Kidney capillary endothelial cell (primary cell): Measurements from ENCODE around the gene STIP1.
A peak's percentile ranks its signal among the peaks of the same experiment; 100 is the strongest.

ENCODE experiments used
- DNase-seq: peaks from one replicate; pipeline ENCODE4 v3.0.0-alpha.2; 2018; ENCODE audit warnings: low spot score

STIP1 gene

GRCh38 chr11:64223001-64223651 is 37.2 kb downstream of the STIP1 start:
- no peak for DNase-seq

GRCh38 chr11:64224151-64224890 is 38.4 kb downstream of the STIP1 start:
- DNase-seq, result no peak

- no peak for DNase-seq
Observed at GRCh38 chr11:64224891-64225607, 39.1 kb downstream of the STIP1 start.

GRCh38 chr11:64225608-64226506 is 39.9 kb downstream of the STIP1 start, which contains the start of the genes NUDT22 and TRPT1:
TSS of gene NUDT22 (plus strand) at chr11:64226274. CDS start at chr11:64226653, 379 bp downstream.
TSS of gene TRPT1 (minus strand) at chr11:64226186. CDS start at chr11:64225860, 326 bp downstream.
- DNase-seq, result peak; percentile 78

GRCh38 chr11:64226507-64227051 is 40.6 kb downstream of the STIP1 start:
- no peak for DNase-seq

GRCh38 chr11:64227405-64227956 is 41.5 kb downstream of the STIP1 start:
- DNase-seq, result no peak

- no peak for DNase-seq
Observed at GRCh38 chr11:64229090-64229743, 43.2 kb downstream of the STIP1 start.

- DNase-seq, result no peak
Observed at GRCh38 chr11:64229744-64230170, 43.8 kb downstream of the STIP1 start.

- DNase-seq, result peak; percentile 74
Observed at GRCh38 chr11:64230171-64230984, 44.4 kb downstream of the STIP1 start, which contains the start of gene DNAJC4. TSS of gene DNAJC4 (plus strand) at chr11:64230548. CDS start at chr11:64230855, 307 bp downstream.

GRCh38 chr11:64230985-64231365 is 45.0 kb downstream of the STIP1 start:
- DNase-seq, result no peak

GRCh38 chr11:64231546-64231945 is 45.6 kb downstream of the STIP1 start:
- DNase-seq, result no peak

- no peak for DNase-seq
Observed at GRCh38 chr11:64232182-64232966, 46.4 kb downstream of the STIP1 start.

- DNase-seq, result no peak
Observed at GRCh38 chr11:64232967-64233315, 47.0 kb downstream of the STIP1 start.

GRCh38 chr11:64233913-64234586 is 48.1 kb downstream of the STIP1 start, which contains the start of gene VEGFB:
TSS of gene VEGFB (plus strand) at chr11:64234584. CDS start at chr11:64234834, 250 bp downstream.
- DNase-seq, result no peak

- DNase-seq, result no peak
Observed at GRCh38 chr11:64234647-64235379, 48.8 kb downstream of the STIP1 start.

GRCh38 chr11:64235437-64236161 is 49.6 kb downstream of the STIP1 start:
- DNase-seq, result no peak

GRCh38 chr11:64237484-64237951 is 51.5 kb downstream of the STIP1 start:
- DNase-seq, result no peak
